GM18526 (cell line): Measurements from ENCODE around the gene MCIDAS.

ENCODE experiments used
- POLR2A ChIP-seq: IDR thresholded peaks from 3 replicates; pipeline ENCODE4 v1.6.1; 2011; ENCODE audit not compliant: insufficient read length; ENCODE audit errors: extremely low read depth

MCIDAS gene

DNA sequence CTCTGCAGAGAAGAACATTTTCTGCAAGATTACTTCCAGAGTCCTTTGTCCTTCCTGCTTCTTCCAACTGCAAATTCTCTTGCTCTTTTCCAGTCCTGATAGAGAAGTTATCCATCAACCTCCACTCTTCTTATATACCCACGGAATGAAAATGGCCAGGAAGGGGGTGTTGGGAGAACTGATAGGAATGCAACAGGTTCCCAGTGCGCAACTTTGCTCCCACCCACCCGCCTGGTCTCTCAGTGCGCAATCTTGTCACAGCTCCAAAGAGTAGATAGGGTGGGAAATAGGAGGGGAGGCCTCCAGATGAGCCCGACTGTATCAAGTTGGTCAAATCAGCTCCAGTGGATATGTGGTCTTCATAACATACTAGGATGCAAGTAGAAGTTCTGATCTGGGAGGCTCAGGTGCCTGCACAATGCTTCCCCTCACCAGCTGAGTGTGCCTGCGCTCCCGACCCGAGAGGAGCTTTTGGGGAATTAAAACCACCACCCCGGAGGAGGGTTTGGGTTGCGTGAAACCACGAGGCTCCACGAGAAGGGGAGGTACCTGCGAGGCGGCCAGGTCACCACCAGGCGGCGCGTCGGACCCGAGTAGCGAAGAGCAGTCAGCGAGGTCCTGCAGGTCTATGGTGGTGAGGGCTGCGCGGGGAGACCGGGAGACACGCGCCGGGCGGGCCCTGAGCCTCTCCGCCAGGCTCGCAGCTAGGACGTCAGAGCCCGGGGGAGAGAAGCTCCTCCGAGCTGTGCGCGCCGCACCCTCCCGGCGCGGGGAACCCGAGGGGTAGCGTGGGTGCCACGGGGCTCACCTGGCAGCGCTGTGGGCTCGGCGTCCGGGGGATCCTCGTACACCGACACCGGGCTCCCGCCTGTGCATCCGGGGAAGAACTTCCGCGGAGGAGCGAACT, 835 bp downstream of the MCIDAS start:
- no peak for TF ChIP-seq POLR2A

GRCh38 chr5:55225346-55225745, 1.8 kb downstream of the MCIDAS start:
- no peak for TF ChIP-seq POLR2A

- TF ChIP-seq POLR2A: no peak
These were observed 3.3 kb downstream of the MCIDAS start for GRCh38 chr5:55223812-55224240.

DNA sequence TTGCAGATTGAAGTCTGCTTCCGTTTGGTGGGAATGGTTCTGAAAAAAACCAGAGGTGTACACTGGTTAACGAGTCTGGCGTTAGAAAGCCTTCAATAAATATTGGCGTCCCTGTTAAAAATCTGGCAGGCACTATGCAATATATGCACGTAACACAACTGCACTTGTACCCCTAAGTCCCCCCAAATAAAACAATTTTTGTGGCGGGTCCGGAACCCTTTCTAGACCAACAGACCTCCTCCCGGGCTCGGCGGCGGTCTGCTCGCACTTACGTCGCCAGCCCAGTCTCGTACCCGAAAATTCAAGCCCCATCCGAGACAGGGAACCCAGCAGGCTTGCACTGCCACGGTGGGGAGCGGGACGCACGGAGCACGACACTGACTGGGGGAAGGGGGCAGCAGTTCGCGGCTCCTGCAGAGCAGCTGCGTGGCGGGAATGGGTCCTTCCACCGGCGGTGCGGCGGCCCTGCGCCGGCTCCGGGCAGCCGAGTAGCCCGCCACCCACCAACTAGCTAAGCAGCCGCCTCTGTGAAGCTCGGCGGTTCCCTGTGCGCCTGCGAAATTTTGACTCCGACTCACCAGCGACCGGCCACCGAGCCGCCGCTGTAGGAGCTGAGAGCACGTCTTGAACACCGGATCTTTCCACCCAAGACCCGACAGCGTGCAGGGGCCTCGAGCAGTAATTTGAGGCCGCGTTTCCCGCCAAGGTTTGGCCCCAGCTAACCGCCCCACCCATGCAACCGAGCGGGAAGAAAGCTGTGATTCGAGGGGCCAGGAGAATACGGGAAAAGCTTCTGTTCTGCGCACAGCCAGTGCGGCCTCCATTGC, 3.9 kb downstream of the MCIDAS start:
- TF ChIP-seq POLR2A: no peak

- no peak for TF ChIP-seq POLR2A
These were observed 4.8 kb downstream of the MCIDAS start for GRCh38 chr5:55222092-55222984.

- no peak for TF ChIP-seq POLR2A
These were observed 6.5 kb downstream of the MCIDAS start for GRCh38 chr5:55220433-55221185.

DNA sequence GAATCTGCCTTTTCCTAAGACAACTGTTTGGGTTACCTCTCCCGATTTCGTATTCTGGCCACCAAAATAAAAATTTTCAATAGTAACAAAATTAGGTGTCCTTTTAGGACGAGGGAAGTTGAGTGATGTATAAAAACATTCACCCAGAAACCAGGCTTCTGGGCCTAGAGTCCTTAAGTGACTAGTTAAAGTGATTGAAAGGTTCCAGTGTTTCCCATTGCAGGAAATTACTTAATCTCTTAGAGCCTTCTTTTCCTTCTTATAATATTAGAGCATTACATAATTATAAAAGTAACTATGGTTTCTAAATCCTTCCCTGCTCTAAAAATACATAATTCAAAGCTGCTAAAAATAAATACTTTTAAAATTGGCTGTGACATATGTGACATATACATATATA, 7.3 kb downstream of the MCIDAS start:
- no peak for TF ChIP-seq POLR2A

GRCh38 chr5:55218967-55219366, 8.1 kb downstream of the MCIDAS start:
- no peak for TF ChIP-seq POLR2A

GRCh38 chr5:55211184-55211874, 15.8 kb downstream of the MCIDAS start:
- TF ChIP-seq POLR2A: no peak

DNA sequence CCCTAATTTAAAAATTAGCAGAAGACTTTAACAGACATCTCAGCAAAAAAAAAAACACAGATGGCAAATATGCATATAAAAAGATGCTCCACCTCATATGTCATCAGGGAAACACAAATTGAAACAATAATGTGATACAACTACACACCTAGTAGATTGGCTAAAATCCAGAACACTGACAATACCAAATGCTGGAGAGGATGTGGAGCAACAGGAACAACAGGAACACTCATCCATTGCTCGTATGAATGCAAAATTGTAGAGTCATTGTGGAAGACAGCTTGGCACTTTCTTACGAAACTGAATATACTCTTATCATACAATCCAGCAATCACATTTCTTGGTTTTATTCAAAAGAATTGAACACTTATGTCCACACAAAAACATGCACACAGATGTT, 22.1 kb downstream of the MCIDAS start:
- TF ChIP-seq POLR2A: no peak

- TF ChIP-seq POLR2A: no peak
These were observed 36.0 kb downstream of the MCIDAS start for GRCh38 chr5:55191165-55191564.

GRCh38 chr5:55188656-55189540, 38.2 kb downstream of the MCIDAS start:
- no peak for TF ChIP-seq POLR2A

GRCh38 chr5:55187370-55187769, 39.7 kb downstream of the MCIDAS start:
- no peak for TF ChIP-seq POLR2A
